GM21390 (cell line): ENCODE results near the gene CRYBA2.
A peak's percentile ranks its signal among the peaks of the same experiment; 100 is the strongest.

Experiments used
- ATAC-seq: cut with Tn5 transposase; IDR thresholded peaks from one replicate; pipeline ENCODE4 v1.9.1; 2021; ENCODE audit not compliant: unreplicated experiment

Gene CRYBA2

DNA sequence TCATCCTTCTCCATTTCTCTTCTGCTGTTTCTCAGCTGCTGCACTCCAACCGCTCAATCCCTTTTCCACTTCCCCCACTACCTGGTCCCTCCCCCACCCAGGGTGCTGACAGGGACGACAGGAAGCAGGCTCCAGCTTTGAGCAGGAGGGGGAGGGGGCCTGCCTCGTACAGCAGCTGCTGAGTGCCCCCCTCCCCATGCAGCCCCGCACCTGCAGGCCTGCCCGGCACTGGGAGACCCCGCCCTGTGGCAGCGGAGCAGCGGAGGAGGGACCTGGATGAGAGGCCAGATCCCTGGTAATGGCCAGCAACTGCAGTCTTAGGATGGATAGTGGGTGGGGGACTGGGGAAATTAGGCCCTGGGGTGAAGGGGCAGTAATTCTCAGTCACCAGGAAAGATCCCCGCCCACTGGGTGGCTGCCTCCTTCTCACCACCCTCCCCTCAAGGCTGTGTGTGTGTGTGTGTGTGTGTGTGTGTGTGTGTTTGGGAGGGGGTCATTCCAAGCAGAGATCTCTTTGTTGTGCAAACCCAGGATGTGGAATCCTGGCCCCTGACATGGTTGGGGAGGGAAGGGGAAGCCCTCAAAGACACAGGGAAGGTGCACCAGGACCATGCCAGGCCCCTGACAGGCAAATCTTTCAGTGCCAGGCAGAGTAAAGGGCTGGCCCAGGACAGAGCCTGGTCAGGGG lies 6.8 kb upstream of the CRYBA2 start:
- ATAC-seq, result no peak

DNA sequence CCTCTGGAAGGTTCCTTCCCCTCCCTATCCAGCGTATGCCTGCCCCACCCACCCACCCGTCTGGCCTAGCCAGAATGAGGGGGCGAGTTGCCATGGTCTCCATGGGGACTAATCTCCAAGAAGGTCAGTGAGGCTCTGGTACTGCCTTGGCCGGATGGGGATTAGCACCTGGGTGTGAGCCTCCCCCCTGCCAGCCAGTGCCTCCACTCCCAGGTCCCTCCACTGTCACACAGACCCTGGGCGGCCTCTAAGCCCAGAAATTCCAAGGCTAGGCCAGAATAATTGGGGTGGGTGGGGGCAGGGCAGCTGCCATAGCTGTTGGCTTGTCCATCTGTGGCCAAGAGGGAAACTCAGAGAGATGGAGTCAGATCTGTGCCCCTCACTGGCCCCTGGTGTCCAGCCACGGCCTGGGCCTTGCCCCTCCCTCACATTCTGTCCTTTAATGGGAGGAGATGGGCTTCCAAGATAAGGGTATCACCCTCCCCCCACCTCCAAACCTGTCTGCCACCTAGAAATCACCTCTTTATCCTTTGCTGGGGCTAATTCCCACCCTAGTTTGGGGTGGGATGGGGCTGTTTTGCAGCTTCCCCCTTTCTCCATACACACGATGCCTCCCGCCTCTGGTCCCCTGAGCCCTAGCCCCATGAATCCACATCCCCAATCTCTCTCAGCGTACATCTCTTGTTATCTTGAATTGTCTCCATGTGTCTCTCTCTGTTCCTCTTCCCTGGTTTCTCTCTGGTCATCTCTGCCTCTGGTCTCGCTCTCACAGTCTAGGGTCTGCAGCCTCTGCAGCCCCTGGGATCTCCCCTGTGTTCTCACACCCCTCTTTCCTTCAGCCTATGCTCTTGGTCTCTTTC lies 6.0 kb upstream of the CRYBA2 start:
- no peak for ATAC-seq

DNA sequence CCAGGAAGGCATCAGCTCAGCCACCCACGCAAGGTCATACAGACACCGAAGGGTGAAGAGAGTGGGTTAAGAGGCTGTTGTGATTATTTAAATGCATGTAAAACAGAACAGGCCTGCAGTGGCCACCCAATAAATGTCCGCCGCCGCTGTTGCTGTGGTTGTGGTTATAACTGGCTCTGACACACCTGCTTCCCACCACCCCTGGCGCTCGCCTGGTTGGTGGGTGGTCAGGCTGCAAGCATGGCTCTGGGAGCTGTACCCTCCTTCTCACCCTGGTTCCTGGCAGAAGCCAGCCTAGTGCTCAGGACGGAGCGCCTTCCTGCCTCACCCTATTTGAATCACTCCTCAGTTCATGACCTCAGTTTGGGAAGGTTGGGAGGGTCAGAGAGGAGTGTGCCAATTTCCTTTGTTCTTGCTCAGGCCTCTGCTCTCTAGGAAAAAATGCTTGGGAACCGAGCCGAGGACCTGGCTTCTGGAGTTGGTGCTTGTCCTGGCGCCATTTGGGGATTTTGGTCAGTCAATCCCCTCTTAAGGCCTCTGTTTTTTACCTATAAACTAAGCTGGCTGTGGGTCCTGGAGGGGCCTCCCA lies 5.3 kb upstream of the CRYBA2 start:
- no peak for ATAC-seq

DNA sequence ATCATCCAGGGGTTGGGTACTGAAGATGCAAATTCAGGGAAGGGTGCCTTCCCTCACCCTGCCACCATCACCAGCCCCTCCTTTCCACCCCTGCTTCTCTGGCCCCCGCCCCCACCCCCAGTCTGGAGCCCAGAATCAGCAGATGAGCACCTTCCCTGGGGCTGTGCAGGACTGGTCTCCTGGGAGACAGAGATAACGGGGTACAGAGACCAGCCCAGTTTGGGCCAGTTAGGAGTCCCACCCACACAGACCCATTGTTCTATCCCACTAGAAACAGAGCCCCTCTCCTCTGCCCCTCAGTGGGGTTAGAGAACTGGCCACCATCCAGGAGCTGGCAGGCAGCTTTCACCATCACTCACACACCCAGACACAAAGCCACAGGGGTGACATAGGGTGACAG lies 4.5 kb upstream of the CRYBA2 start:
- ATAC-seq, result no peak

DNA sequence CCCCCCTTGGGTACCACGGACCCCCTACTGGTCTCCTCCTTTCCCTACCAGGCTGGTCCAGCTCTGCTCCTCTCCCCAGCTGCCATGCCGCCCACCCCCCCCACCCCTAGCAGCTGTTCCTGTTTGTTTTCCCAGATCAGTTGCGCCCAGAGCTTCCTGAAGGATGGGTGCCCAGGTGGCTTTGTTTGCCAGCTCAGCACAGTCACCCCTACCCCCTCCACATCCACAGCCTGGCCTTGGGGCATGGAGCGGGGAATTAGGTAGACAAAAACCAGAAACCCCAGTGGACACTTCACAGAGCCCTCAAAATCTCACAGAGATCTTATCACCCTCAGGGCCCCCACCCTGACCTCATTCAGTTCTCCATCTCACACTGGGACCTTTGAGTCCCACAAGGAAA lies 3.7 kb upstream of the CRYBA2 start:
- no peak for ATAC-seq

DNA sequence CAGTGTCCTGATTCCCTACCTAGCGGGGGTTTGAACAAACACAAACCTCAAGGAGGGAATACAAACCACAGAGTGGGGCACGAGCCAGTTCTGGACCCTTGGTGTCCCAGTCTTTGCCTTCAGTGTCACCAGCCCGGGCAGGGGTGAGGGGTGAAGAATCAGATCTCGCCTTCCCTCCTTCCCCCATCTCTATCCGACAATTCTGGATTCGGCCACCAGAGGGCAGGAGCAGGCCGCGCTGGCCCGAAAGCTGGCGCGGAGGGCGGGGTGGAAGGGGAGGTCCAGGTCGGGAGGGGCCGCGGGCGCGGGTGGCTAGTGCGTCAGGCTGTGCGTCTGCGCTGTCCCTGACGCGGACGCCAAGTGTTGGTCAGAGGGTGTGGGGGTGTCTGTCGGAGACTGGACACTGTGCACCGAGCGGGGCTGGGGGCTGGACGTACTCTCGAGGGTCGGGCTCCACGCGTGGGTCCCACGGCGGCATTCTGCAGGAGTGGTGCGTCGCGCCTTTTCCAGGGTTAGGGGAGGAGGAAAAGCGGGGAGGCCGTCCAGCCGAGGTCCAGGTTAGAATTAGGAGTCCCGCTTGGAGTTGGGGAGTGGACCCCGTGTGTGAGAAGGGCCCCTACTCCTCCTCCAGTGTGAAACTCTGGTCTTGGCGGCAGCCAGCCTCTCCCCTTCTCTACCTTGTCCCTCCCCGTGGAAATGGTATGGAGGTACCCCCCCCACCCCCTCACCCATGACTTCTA lies 2.9 kb upstream of the CRYBA2 start:
- peak; percentile 70 for ATAC-seq

DNA sequence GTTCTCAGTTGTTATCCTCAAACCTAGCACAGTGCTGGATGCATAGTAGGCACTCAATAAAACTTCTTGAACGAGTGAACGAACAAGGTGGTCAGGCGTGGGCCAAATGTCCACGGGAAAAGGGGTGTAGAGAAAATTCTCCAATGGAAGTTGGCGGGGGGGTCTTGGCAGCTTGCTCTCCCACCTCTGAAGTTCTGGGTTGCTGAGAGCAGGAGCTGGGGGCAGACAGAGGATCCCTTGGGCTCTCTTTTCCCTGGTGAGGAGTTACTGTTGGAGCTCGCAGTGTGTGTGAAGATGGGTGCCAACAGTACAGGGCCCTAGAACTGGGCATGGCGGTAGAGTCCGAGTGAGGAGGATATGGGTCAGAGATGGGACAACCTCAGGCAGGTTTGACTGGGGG lies 2.3 kb upstream of the CRYBA2 start:
- ATAC-seq, result no peak

DNA sequence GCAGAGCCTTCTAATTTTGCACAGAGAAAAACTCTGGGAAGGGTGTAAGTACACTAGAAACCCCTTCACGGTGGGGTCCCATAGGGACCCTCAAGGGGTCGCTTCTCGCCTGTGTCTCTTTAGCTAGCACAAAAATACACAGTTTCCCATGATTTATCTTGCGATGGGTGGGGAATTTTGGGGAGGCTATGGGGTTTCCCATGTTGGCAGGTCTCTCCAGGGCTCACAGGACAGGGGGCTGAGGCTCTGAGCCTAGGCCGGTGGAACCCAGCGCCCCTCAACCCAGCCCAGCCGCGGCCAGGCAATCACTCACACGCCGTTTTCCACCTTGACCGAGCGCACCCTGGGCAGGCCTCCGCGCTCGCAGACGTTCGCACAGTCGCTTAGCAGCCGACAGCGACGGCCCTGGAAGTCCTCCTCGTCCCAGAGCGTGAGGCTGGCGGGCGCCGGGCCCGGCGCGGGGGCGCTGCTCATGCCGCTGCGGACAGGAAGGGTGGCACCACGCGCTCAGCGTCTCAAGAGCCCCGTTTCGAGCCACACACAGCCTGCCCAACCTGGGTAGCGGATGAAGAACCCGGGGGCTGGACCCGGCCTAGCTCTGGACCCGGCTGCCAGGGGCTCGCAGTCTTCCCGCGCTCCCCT lies 398 bp downstream of the CRYBA2 start:
- no peak for ATAC-seq

DNA sequence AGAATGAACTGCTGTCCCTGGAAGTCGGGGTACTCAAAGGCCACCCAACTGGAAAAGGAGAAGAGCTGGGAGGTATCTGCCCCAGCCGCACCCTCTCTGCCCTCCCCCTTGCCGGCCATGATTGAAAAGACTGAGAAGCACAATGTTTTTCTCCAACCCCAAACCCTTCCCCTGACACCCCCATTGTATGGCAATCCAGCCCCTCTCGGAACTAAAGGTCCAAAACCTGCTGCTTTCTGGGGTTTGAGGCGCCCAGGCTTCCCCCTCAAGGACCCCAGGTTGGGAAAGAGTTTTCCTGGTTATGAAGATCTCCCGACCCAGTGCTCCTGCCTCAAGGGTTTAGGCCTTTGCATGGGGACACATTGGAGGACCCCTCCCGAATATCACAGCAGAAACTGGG lies 1.0 kb downstream of the CRYBA2 start:
- no peak for ATAC-seq

DNA sequence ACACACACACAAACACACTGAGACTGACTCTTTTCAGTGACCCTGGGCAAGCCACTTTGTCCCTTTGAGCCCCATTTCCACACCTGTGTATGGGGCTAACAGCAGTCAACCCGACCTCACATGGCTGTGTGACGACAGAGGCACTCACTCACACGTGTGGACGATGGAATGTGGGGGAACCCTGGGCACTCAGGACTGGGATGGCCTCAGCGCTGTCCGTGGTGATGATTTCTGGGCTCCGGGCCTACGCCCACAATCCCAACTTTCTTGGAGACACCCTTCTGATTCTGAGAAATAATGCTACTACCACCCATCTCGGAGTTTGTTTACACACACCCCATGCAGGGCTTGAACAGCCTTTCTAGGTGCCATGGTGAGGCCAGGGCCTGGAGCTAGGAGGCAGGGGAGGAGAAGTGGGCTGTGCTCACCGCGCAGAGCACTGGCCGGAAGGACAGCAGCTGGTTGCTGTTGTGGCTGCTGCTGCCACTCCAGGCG lies 1.5 kb downstream of the CRYBA2 start:
- ATAC-seq, result no peak

DNA sequence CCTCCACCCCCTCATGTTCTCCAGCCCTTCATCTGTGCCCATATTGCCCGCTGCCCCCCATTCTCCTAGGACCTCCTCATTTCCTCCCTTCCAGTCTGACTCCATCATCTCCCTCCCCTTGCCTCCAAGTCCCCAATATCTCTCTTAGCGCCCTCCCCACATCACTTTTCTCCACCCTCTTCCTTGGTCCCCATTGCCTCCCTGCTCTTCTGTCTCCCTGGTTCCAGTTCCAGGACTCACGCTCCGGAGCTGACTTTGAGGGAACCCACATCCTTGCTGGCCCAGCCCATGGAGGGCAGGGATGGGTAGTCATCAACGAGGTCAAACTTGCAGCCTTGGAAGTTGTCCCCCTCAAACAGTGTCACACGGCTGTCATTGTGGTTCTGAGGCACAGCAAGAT lies 2.6 kb downstream of the CRYBA2 start:
- ATAC-seq, result no peak

DNA sequence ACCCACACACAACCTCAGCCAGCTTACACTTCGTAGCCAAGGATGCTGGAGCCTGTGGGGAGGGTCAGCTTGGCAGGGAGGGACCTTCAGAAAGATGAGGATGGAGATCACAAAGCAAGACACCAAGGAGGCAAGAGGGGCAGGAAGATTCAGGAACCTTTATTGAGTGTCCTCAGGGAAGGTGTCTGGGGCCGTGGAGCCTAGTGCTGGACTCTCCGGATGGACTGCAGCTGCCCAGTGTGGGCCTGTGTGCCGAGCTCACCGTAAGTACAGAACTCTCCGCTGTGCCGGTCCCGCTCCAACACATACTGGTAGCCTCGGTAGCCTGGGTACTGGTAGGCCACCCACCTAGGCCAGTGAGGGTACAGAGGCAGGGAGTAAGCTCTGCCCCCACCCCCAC lies 3.2 kb downstream of the CRYBA2 start:
- no peak for ATAC-seq

DNA sequence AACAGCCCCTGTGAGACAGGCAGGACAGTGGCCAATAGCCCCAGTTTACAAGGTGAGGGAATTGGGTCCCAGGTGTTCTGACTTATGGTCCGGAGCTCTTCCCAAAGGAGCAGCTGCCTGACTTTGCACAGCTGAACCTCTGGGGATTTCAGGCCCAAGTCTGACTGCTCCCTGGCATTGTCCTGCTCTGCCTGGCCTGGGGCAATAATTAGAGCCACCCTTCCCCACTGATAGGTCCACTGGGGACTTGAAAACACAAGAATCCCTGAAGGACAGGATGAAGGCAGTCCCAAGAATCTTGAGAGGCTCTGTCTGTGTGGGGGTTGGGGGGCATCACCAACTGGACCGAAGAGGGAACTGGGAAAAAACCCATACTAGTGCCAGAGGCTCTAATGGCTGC lies 4.6 kb downstream of the CRYBA2 start:
- ATAC-seq, result no peak

DNA sequence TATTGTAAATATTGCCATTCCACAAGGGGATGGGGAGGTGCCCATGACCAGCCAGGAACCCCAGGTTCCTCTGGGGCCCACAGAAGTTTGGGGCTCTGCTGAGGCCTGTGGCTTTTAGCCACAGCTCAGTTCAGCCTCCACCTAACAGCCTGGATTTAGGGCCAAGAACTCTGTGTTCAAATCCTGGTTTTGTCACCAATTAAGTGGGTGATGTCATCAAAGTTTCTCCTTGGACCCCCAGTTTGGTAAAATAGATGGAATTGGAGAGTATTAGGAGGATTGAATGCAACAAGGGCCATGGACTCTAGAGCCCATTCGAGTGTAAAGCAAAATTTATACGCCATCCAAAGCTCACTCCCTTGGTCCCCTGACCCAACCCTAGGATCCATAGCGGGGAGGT lies 5.1 kb downstream of the CRYBA2 start:
- ATAC-seq, result no peak

DNA sequence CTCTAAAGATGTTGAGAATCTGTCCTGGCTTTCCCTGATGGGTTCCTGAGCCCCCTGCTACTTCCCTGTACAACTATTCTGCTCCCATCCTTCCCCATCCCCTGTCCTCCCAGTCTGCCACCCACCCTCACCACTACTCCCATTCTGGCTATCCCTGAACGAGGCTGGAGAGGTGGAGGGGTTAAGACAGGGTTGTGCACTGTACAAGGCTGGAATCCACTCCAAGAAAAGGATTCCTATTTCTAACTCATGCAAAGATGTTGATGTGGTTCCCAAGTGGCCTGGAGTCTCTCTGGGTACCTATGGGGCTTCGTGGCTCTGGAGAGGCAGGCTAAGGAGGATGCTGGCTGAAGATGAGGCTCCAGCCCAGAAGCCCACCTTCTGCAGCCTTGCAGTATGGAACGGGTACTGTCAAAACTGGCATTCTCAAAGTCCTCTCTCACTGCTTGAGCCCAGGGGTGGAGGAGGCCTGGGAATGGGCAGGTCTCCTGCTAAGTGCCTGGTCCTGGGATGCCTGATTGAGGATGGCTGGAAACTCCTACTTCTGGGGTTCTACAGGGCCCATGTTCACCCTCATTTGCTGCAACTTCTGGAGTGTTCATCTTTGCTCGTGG lies 7.0 kb downstream of the CRYBA2 start:
- no peak for ATAC-seq

DNA sequence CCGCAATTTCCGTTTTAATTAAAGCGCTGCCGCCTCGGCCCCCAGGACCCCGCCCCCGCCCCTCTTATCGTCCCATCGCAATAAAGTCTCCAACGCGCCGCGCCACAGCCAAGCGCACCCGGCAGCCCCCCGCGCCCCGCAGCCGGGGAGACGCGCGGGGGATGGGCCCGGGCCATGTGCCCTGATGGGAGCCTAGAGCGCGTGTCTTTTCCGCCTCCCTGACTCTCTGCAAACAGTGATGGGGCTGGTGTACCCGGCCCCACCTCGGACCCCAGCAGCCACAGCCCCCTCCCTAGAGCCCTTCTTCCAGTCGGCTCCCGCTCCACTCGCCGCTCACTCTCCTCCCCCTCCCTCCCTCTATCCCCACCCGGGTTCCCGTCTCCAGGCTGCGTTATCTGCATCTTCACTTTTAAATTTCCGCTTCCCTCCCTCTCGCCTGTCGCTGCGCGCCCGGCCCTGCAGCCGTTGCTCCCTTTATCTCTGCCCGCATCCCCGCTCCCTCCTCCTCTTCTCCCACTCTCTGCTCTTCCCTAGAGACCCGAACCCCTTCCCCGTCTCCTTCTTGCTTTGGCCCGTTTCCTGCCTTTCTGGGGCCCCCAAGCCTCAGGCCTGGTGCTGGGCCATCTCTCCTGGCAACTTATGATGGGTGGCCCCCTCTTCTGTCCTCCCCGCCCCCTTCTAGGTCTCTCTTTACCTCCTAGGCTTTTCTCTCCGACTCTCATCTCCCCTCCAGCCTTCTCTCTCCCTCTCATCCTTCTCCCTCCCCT lies 7.7 kb downstream of the CRYBA2 start:
- no peak for ATAC-seq

DNA sequence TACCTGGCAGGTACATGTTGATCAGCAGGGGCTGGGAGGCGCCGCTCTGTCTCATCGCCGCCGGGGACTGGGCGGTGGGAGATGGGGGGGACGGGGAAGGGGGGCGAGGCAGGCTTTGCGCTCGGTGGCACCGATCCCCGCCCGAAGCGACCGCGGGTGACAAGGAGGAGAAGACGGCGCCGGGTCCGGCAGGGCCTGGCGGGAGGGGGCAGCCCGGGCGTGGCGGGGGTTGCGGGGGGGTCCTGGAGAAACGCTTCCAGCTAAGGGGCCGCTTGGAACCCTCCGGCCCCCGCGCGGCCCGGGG lies 8.2 kb downstream of the CRYBA2 start, which contains the start of gene FEV:
TSS of gene FEV (minus strand) at position 164 of the 304 bp plus-strand sequence. CDS start at position 55, 109 bp downstream.
- no peak for ATAC-seq

DNA sequence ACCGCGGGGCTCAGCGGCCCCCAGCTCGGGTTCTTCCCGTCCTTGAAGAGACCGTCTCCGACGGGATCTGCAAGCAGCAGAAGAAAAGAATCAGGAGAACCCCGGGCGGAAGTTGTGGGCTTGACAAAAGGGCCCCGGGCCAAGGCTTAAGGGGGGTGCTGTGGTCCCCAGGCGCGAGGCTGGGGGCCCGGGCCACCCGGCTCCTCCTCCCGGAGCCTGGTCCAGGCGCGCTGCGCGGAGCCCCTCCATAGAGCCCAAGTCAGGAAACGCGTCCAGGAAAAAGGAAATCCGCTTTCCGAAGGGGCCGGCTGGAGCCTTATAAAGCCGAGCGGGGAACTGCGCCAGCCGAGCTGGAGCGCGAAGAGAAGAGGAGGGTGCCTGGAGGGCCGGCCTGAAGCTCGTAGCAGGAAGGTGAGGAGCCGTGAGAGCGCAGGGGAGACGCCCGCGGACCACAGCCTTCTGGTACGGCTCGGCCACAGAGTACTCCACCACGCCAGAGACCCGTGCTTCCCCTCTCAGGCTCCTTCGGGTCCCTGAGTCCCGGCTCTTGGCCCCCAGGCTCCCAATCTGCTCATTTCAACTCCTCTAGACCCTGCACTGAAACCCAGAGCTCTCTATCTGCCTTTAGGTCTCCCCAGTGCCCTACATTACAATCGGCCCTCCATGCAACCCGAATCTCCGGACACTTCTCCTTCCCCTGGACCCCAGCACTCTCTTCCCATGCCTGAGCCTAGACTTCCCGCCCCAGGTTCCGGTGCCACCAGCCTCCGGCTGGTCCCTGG lies 8.8 kb downstream of the CRYBA2 start:
- no peak for ATAC-seq

DNA sequence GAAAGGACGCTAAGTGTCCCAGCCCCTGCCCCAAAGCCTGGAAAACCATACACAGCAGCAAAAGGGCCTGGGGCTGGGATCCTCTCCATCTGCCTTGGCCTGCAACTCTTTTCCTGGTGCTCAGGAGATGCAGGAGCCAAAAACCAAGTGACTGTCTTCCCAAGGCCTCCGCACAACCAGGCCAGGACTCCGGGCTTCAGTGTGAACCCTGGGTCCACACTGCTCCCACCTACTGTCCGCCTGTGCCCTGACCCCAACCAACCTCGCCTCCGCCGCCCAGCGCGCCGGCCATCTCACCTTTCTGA lies 9.3 kb downstream of the CRYBA2 start:
- ATAC-seq, result no peak
